HCT116 (cell line): ENCODE results near the gene EMILIN1. TPM values are rescaled to one million over a fixed set of nuclear protein-coding genes. Genes with fewer than 3 reads are reported as not detected.
A peak's percentile ranks its signal among the peaks of the same experiment; 100 is the strongest.

Source experiments
- ATAC-seq: fragments of 200-7000 bp; cut with Tn5 transposase; 2 replicates; pipeline ENCODE4 v1.9.1; 2020; ENCODE audit warnings: mild to moderate bottlenecking, moderate library complexity
- BruUV-seq: library from RNA; stranded (reverse); fragments of 400-500 nt; replicated peaks from 2 replicates; lab custom pipeline; 2021; lab: Mats Ljungman, UMichigan
- CTCF ChIA-PET: fragments of 300-600 bp; sonication (Branson Sonifier 250); formaldehyde crosslinking; loops from one replicate; lab custom pipeline; 2021; ENCODE audit warnings: antibody characterized with exemption; lab: Charles Lee
- POLR2A ChIA-PET: fragments of 300-600, 350-600 bp; sonication (Branson Sonifier 250); formaldehyde crosslinking; loops from one replicate; lab custom pipeline; 2021; ENCODE audit warnings: antibody characterized with exemption; lab: Charles Lee
- RAD21 ChIA-PET, 2 experiments: fragments of 300-600 bp; sonication (Branson Sonifier 250); formaldehyde crosslinking; loops; one replicate each; lab custom pipeline; 2023; ENCODE audit warnings: low total read pairs in 2 of 2; ENCODE audit not compliant: uncharacterized antibody in 2 of 2, unreplicated experiment in 2 of 2, low non-redundant PET in 1 of 2; lab: Charles Lee
- DNase-seq: peaks from one replicate; pipeline ENCODE4 v3.0.0-alpha.2; 2010; ENCODE audit warnings: low read depth, low spot score
- H2AFZ ChIP-seq: fragments of 200-600 bp; shearing (Covaris generic), sonication (generic); 2 replicates; pipeline ENCODE4 v1.6.1; 2017; ENCODE audit warnings: low read depth, mixed run types, mixed read lengths, antibody characterized with exemption, low read length; ENCODE audit not compliant: poor library complexity, severe bottlenecking
- H3K27ac ChIP-seq: 2 replicates; pipeline ENCODE4 v1.5.1; 2012; ENCODE audit warnings: low read depth, low read length
- H3K27me3 ChIP-seq: fragments of 200-600 bp; sonication (generic); 2 replicates; pipeline ENCODE4 v1.6.1; 2016; ENCODE audit warnings: mixed run types, low read length, mixed read lengths; ENCODE audit not compliant: insufficient read depth
- H3K36me3 ChIP-seq, 2 experiments: fragments of 200-500 bp in 1 of 2; fragments of 200-600 bp in 1 of 2; sonication (Bioruptor generic) in 1 of 2; sonication (generic) in 1 of 2; 2 replicates each; pipeline versions ENCODE4 v1.5.1 to v1.6.1; 2014 to 2016; ENCODE audit warnings: low read length in 2 of 2, inconsistent platforms in 1 of 2, mixed read lengths in 1 of 2, mixed run types in 1 of 2; ENCODE audit not compliant: insufficient read depth in 2 of 2, control insufficient read depth in 1 of 2
- H3K4me1 ChIP-seq, 2 experiments: fragments of 200-600 bp in 1 of 2; sonication (generic) in 1 of 2; 2 replicates each; pipeline versions ENCODE4 v1.5.1 to v1.6.1; 2012 to 2017; ENCODE audit warnings: low read length in 2 of 2, inconsistent platforms in 1 of 2, mild to moderate bottlenecking in 1 of 2, mixed read lengths in 1 of 2, mixed run types in 1 of 2, moderate library complexity in 1 of 2; ENCODE audit not compliant: insufficient read depth in 2 of 2, control insufficient read depth in 1 of 2
- H3K4me2 ChIP-seq: fragments of 200-600 bp; sonication (generic); 2 replicates; pipeline ENCODE4 v1.6.1; 2017; ENCODE audit warnings: mixed run types, low read length, mixed read lengths
- H3K4me3 ChIP-seq, 2 experiments: fragments of 200-600 bp in 1 of 2; sonication (generic) in 1 of 2; replicated peaks in 1 of 2; 2 replicates each; pipeline ENCODE4 v1.5.1; 2011 to 2016; ENCODE audit warnings: low read length in 2 of 2, control low read depth in 1 of 2, low read depth in 1 of 2, mild to moderate bottlenecking in 1 of 2, mixed read lengths in 1 of 2, mixed run types in 1 of 2
- H3K79me2 ChIP-seq: fragments of 200-600 bp; sonication (generic); 2 replicates; pipeline ENCODE4 v1.6.1; 2017; ENCODE audit warnings: mild to moderate bottlenecking, mixed run types, low read length, moderate library complexity, mixed read lengths; ENCODE audit not compliant: insufficient read depth
- H3K9ac ChIP-seq: fragments of 200-600 bp; sonication (generic); 2 replicates; pipeline ENCODE4 v1.6.1; 2016; ENCODE audit warnings: low read length, mixed read lengths
- H3K9me2 ChIP-seq: fragments of 200-600 bp; sonication (generic), shearing (Covaris generic); 2 replicates; pipeline ENCODE4 v1.6.1; 2017; ENCODE audit warnings: mixed run types, mild to moderate bottlenecking, moderate library complexity; ENCODE audit not compliant: insufficient read depth
- H3K9me3 ChIP-seq, 2 experiments: fragments of 200-500 bp in 1 of 2; fragments of 200-600 bp in 1 of 2; sonication (Bioruptor generic) in 1 of 2; sonication (generic) in 1 of 2; 2 replicates each; pipeline ENCODE4 v1.6.1; 2014 to 2017; ENCODE audit warnings: low read length in 2 of 2, mixed read lengths in 2 of 2, inconsistent platforms in 1 of 2, low read depth in 1 of 2, mild to moderate bottlenecking in 1 of 2, mixed run types in 1 of 2, moderate library complexity in 1 of 2; ENCODE audit not compliant: control insufficient read depth in 1 of 2, insufficient read depth in 1 of 2
- H4K20me1 ChIP-seq: fragments of 200-600 bp; sonication (generic), shearing (Covaris generic); 2 replicates; pipeline ENCODE4 v1.6.1; 2017; ENCODE audit warnings: mixed run types, mild to moderate bottlenecking, moderate library complexity; ENCODE audit not compliant: insufficient read depth
- ATF3 ChIP-seq: IDR thresholded peaks from 2 replicates; pipeline ENCODE4 v1.6.1; 2012
- CBX3 ChIP-seq: IDR thresholded peaks from 2 replicates; pipeline ENCODE4 v1.6.1; 2012; ENCODE audit warnings: low read depth
- CEBPB ChIP-seq: IDR thresholded peaks from 2 replicates; pipeline ENCODE4 v1.6.1; 2012; ENCODE audit warnings: low read depth
- CTCF ChIP-seq, 3 experiments: fragments of 200-600 bp in 1 of 3; sonication (generic) in 1 of 3; IDR thresholded peaks in 2 of 3; conservative IDR thresholded peaks in 1 of 3; 2 replicates each; pipeline ENCODE4 v1.5.1; 2012 to 2017; ENCODE audit warnings: low read depth in 2 of 3, low read length in 2 of 3, antibody characterized with exemption in 1 of 3, borderline replicate concordance in 1 of 3, control low read depth in 1 of 3, mild to moderate bottlenecking in 1 of 3, mixed read lengths in 1 of 3, mixed run types in 1 of 3, moderate library complexity in 1 of 3; ENCODE audit not compliant: insufficient read depth in 1 of 3
- EGR1 ChIP-seq: IDR thresholded peaks from 2 replicates; pipeline ENCODE4 v1.6.1; 2012; ENCODE audit warnings: low read depth
- ELF1 ChIP-seq: IDR thresholded peaks from 2 replicates; pipeline ENCODE4 v1.6.1; 2012; ENCODE audit warnings: low read depth, borderline replicate concordance
- EZH2 ChIP-seq: fragments of 200-600 bp; sonication (generic); IDR thresholded peaks from 2 replicates; pipeline ENCODE4 v1.6.1; 2017; ENCODE audit warnings: antibody characterized with exemption, mixed run types
- EZH2phosphoT487 ChIP-seq: fragments of 200-600 bp; IDR thresholded peaks from 2 replicates; pipeline ENCODE4 v1.6.1; 2018; ENCODE audit warnings: antibody characterized with exemption, borderline replicate concordance
- JUND ChIP-seq: IDR thresholded peaks from 2 replicates; pipeline ENCODE4 v1.6.1; 2012
- MAX ChIP-seq: IDR thresholded peaks from 2 replicates; pipeline ENCODE4 v1.6.1; 2012
- POLR2A ChIP-seq: IDR thresholded peaks from 2 replicates; pipeline ENCODE4 v1.7.0; 2011; ENCODE audit warnings: borderline replicate concordance; ENCODE audit not compliant: insufficient read depth, insufficient read length; ENCODE audit errors: extremely low read depth
- POLR2AphosphoS5 ChIP-seq: IDR thresholded peaks from 2 replicates; pipeline ENCODE4 v1.6.1; 2011; ENCODE audit warnings: mild to moderate bottlenecking, low read depth, low read length, moderate library complexity
- RAD21 ChIP-seq: IDR thresholded peaks from 2 replicates; pipeline ENCODE4 v1.6.1; 2012; ENCODE audit warnings: low read depth, mild to moderate bottlenecking
- REST ChIP-seq: IDR thresholded peaks from 2 replicates; pipeline ENCODE4 v1.6.1; 2012; ENCODE audit warnings: low read depth
- SIN3A ChIP-seq: IDR thresholded peaks from 2 replicates; pipeline ENCODE4 v1.6.1; 2012; ENCODE audit warnings: low read depth
- TCF7L2 ChIP-seq: IDR thresholded peaks from 2 replicates; pipeline ENCODE4 v1.7.0; 2011; ENCODE audit warnings: borderline replicate concordance, inconsistent platforms; ENCODE audit not compliant: insufficient read depth, insufficient read length; ENCODE audit errors: extremely low read depth
- YY1 ChIP-seq: IDR thresholded peaks from 2 replicates; pipeline ENCODE4 v1.6.1; 2011; ENCODE audit warnings: low read length, low read depth, moderate library complexity, mild to moderate bottlenecking; ENCODE audit not compliant: insufficient replicate concordance; ENCODE audit errors: extremely low read depth
- ZFX ChIP-seq: fragments of 450-650 bp; IDR thresholded peaks from 2 replicates; pipeline ENCODE4 v1.6.1; 2017
- ZNF274 ChIP-seq: fragments of 200-500 bp; sonication (Bioruptor generic); IDR thresholded peaks from 2 replicates; pipeline ENCODE4 v1.6.1; 2014; ENCODE audit warnings: mild to moderate bottlenecking, low read depth, low read length, inconsistent platforms
- intact Hi-C: fragments of 100-400 bp; cut with micrococcal nuclease; formaldehyde crosslinking; loops from 2 replicates; pipeline ENCODE4 v1.10.0; 2022
- total RNA-seq: library from RNA; stranded (reverse); gene quantifications from one replicate; pipeline ENCODE4 v1.2.1, GENCODE V29; 2021; ENCODE audit not compliant: unreplicated experiment

EMILIN1 gene
- total RNA-seq, 1 experiment from 2014 or later: 0.59 TPM

GRCh38 chr2:27050996-27051901 lies 27.2 kb upstream of the EMILIN1 start, which contains the start of gene AGBL5:
Gene AGBL5, plus strand, starts transcription at chr2:27051668. Its CDS starts 1,291 bp downstream, at chr2:27052959.
- Histone ChIP-seq H3K4me2 (peak within 1 kb of the TSS; percentile 100), H3K79me2 (no peaks in the 10 kb centered on the region), H3K36me3 (peaks cover 3 to 12% of the 10 kb centered on the region in 2 experiments; a peak in 2 of 4 replicates), H3K9ac (peak within 1 kb of the TSS; percentile 74), H3K27me3 (no peaks in the 10 kb centered on the region), H3K9me2 (no peaks in the 10 kb centered on the region), H3K4me1 (peaks cover 11 to 25% of the 10 kb centered on the region in 2 experiments), H2AFZ (no peak within 1 kb of the TSS), H3K27ac (peak within 1 kb of the TSS; percentile 69), H3K4me3 (peak within 1 kb of the TSS; percentile 88 to 94), H4K20me1 (no peaks in the 10 kb centered on the region), H3K9me3 (no peaks in the 10 kb centered on the region)
- DNase-seq: peak; percentile 91
- peak; percentile 73 for ATAC-seq
- ChIA-PET RAD21 (interaction anchor here (0.8 to 2.1 kb wide), 2 partner anchors 89 kb away, joined by 3 to 7 read pairs; no protein-coding TSS in a partner anchor), CTCF (interaction anchor here (0.6 to 2.3 kb wide), 7 partner anchors 20 to 252 kb away, joined by 3 to 21 read pairs (median 3); partner anchors contain the start of gene OST4), POLR2A (interaction anchor here (0.7 to 1.5 kb wide), 5 partner anchors 13 to 252 kb away, joined by 3 to 5 read pairs (median 4); partner anchors contain the start of genes KHK and OST4)
- intact Hi-C loops: loop anchor here (1.0 kb wide), 2 partner anchors 19 to 90 kb away; partner anchors contain the start of gene TMEM214
- no TSS peak for BruUV-seq
- TF ChIP-seq CTCF (IDR thresholded peaks at IDR 0.05 in 2 of 3, conservative IDR thresholded peaks at IDR 0.05 in 1 of 3; ENCODE audit: borderline replicate concordance in 1 of 3, insufficient read depth in 1 of 3, low read depth in 2 of 3, low read length in 2 of 3) (no peak), RAD21 (no peak), ELF1 (no peak), ATF3 (no peak), SIN3A (no peak), MAX (no peak), ZFX (no peak), ZNF274 (no peak), POLR2AphosphoS5 (peak; percentile 75), TCF7L2 (peak; percentile 5), JUND (no peak), EZH2 (no peak), CEBPB (no peak), POLR2A (peak; percentile 59), REST (no peak), YY1 (peak; percentile 59), EZH2phosphoT487 (no peak), EGR1 (no peak), CBX3 (no peak)
